RKO (cell line): ENCODE data around the gene DGKH.
"Not testable (repeated sequence)": the region's sequence is repeated elsewhere in the genome, so short reads cannot be mapped to it uniquely, and the experiment has no call there.

Experiments
- DNase-seq: peaks from one replicate; pipeline ENCODE4 v3.0.0-alpha.2; 2016; ENCODE audit warnings: low spot score

DGKH gene

GRCh38 chr13:42163338-42163737 is 114.9 kb downstream of the DGKH start:
- DNase-seq: not testable (repeated sequence)

- not testable (repeated sequence) for DNase-seq
Observed at GRCh38 chr13:42163910-42164309, 115.5 kb downstream of the DGKH start.

GRCh38 chr13:42164557-42165125 is 116.2 kb downstream of the DGKH start:
- DNase-seq: no peak

GRCh38 chr13:42168496-42168895 is 120.0 kb downstream of the DGKH start:
- DNase-seq: no peak

- no peak for DNase-seq
Observed at GRCh38 chr13:42170029-42170428, 121.6 kb downstream of the DGKH start.

- DNase-seq: no peak
Observed at GRCh38 chr13:42173789-42174343, 125.4 kb downstream of the DGKH start.

GRCh38 chr13:42174344-42175162 is 126.1 kb downstream of the DGKH start:
- DNase-seq: no peak

- no peak for DNase-seq
Observed at GRCh38 chr13:42176294-42176693, 127.8 kb downstream of the DGKH start.

GRCh38 chr13:42177189-42177588 is 128.7 kb downstream of the DGKH start:
- DNase-seq: no peak

- no peak for DNase-seq
Observed at GRCh38 chr13:42181381-42181953, 133.0 kb downstream of the DGKH start.

- DNase-seq: no peak
Observed at GRCh38 chr13:42189061-42189460, 140.6 kb downstream of the DGKH start.

- DNase-seq: no peak
Observed at GRCh38 chr13:42190529-42190928, 142.1 kb downstream of the DGKH start.

GRCh38 chr13:42211704-42212464 is 163.4 kb downstream of the DGKH start:
- peak; percentile 77 for DNase-seq

- DNase-seq: no peak
Observed at GRCh38 chr13:42214446-42214845, 166.0 kb downstream of the DGKH start.

- peak; percentile 63 for DNase-seq
Observed at GRCh38 chr13:42215578-42216421, 167.4 kb downstream of the DGKH start.

GRCh38 chr13:42216422-42216735 is 167.9 kb downstream of the DGKH start:
- DNase-seq: no peak

- DNase-seq: no peak
Observed at GRCh38 chr13:42218576-42218975, 170.1 kb downstream of the DGKH start.

- no peak for DNase-seq
Observed at GRCh38 chr13:42219051-42219450, 170.6 kb downstream of the DGKH start.

GRCh38 chr13:42219876-42220275 is 171.4 kb downstream of the DGKH start:
- no peak for DNase-seq

GRCh38 chr13:42221121-42221765 is 172.8 kb downstream of the DGKH start:
- DNase-seq: no peak

- no peak for DNase-seq
Observed at GRCh38 chr13:42223681-42224080, 175.2 kb downstream of the DGKH start.
